ENCODE data around the gene PRSS21. TPM values are rescaled to one million over a fixed set of nuclear protein-coding genes. Genes with fewer than 3 reads are reported as not detected.

The PRSS21 gene
- total and polyA plus RNA-seq, 12 donors, result 0.20 TPM; not detected in 11

- no peak for TF ChIP-seq CTCF (IDR thresholded peaks at IDR 0.05)
- Histone ChIP-seq H3K27me3 (peaks cover 0 to 67% (median 42%) of the 10 kb centered on the region in 7 donors), H3K4me3 (no peak overlapping the region), H3K4me1 (no peaks in the 10 kb centered on the region), H3K36me3 (no peaks in the 10 kb centered on the region), H3K27ac (no peak overlapping the region), H3K9me3 (no peaks in the 10 kb centered on the region)
- WGBS, 2 donors, result 77 to 78% methylated on average over 10 of the region's 10 CpGs
- ATAC-seq (no peak), DNase-seq (no peak)
- intact Hi-C loops (cut with DNase I), result no loop called here
Observed at GRCh38 chr16:2818272-2818876, 1.3 kb downstream of the PRSS21 start.

- 81 to 82% methylated on average over 18 of the region's 18 CpGs for WGBS, 2 donors
- H3K27me3 ChIP-seq, result peaks cover 0 to 65% (median 42%) of the 10 kb centered on the region in 7 donors
Observed at GRCh38 chr16:2819179-2819938, 2.3 kb downstream of the PRSS21 start.

GRCh38 chr16:2819939-2820835 lies 3.1 kb downstream of the PRSS21 start:
- 60 to 64% methylated on average over 17 of the region's 17 CpGs for WGBS, 2 donors
- no peaks in the 10 kb centered on the region for H3K9me3 ChIP-seq
- intact Hi-C loops (cut with DNase I), result no loop called here
- H3K27me3 ChIP-seq, result peaks cover 0 to 60% (median 39%) of the 10 kb centered on the region in 7 donors
- no peak for DNase-seq
- H3K4me1 ChIP-seq, result no peaks in the 10 kb centered on the region
- H3K4me3 ChIP-seq, result no peak overlapping the region
- no peak for TF ChIP-seq CTCF (IDR thresholded peaks at IDR 0.05)
- H3K27ac ChIP-seq, result no peak overlapping the region
- H3K36me3 ChIP-seq, result no peaks in the 10 kb centered on the region
- ATAC-seq, result no peak

More at GRCh38 chr16:2819179-2819938, 2.3 kb downstream of the PRSS21 start:
- intact Hi-C loops (cut with DNase I), result no loop called here
- no peak for TF ChIP-seq CTCF (IDR thresholded peaks at IDR 0.05)
- Histone ChIP-seq H3K36me3 (no peaks in the 10 kb centered on the region), H3K27ac (no peak overlapping the region), H3K4me3 (no peak overlapping the region), H3K9me3 (no peaks in the 10 kb centered on the region), H3K4me1 (no peaks in the 10 kb centered on the region)
- DNase-seq (no peak), ATAC-seq (no peak)

GRCh38 chr16:2820836-2821486 lies 3.9 kb downstream of the PRSS21 start:
- H3K27ac ChIP-seq, result no peak overlapping the region
- intact Hi-C loops (cut with DNase I), result no loop called here
- TF ChIP-seq CTCF (IDR thresholded peaks at IDR 0.05), result no peak
- no peaks in the 10 kb centered on the region for H3K36me3 ChIP-seq
- no peak overlapping the region for H3K4me3 ChIP-seq
- no peaks in the 10 kb centered on the region for H3K4me1 ChIP-seq
- H3K27me3 ChIP-seq, result peaks cover 0 to 55% (median 34%) of the 10 kb centered on the region in 7 donors
- ATAC-seq (no peak), DNase-seq (no peak)
- WGBS, 2 donors, result 66 to 74% methylated on average over 14 of the region's 14 CpGs
- no peaks in the 10 kb centered on the region for H3K9me3 ChIP-seq
